HCT116 (cell line): Measurements from ENCODE around the gene CDRT15L2. TPM values are rescaled to one million over a fixed set of nuclear protein-coding genes. Genes with fewer than 3 reads are reported as not detected.
"Not testable (repeated sequence)": the region's sequence is repeated elsewhere in the genome, so short reads cannot be mapped to it uniquely, and the experiment has no call there.

Source experiments
- ATAC-seq: fragments of 200-7000 bp; cut with Tn5 transposase; 2 replicates; pipeline ENCODE4 v1.9.1; 2020; ENCODE audit warnings: mild to moderate bottlenecking, moderate library complexity
- Bru-seq: library from RNA; stranded (reverse); fragments of 400-500 nt; gene quantifications from one replicate; lab custom pipeline; 2021; lab: Mats Ljungman, UMichigan
- BruChase-seq, 2 experiments: library from RNA; stranded (reverse); fragments of 400-500 nt; gene quantifications; one replicate each; lab custom pipeline; 2021; lab: Mats Ljungman, UMichigan
- BruUV-seq: library from RNA; stranded (reverse); fragments of 400-500 nt; replicated peaks from 2 replicates; lab custom pipeline; 2021; lab: Mats Ljungman, UMichigan
- CTCF ChIA-PET: fragments of 300-600 bp; sonication (Branson Sonifier 250); formaldehyde crosslinking; loops from one replicate; lab custom pipeline; 2021; ENCODE audit warnings: antibody characterized with exemption; lab: Charles Lee
- POLR2A ChIA-PET: fragments of 300-600, 350-600 bp; sonication (Branson Sonifier 250); formaldehyde crosslinking; loops from one replicate; lab custom pipeline; 2021; ENCODE audit warnings: antibody characterized with exemption; lab: Charles Lee
- RAD21 ChIA-PET, 2 experiments: fragments of 300-600 bp; sonication (Branson Sonifier 250); formaldehyde crosslinking; loops; one replicate each; lab custom pipeline; 2023; ENCODE audit warnings: low total read pairs in 2 of 2; ENCODE audit not compliant: uncharacterized antibody in 2 of 2, unreplicated experiment in 2 of 2, low non-redundant PET in 1 of 2; lab: Charles Lee
- DNase-seq: peaks from one replicate; pipeline ENCODE4 v3.0.0-alpha.2; 2010; ENCODE audit warnings: low read depth, low spot score
- H2AFZ ChIP-seq: fragments of 200-600 bp; shearing (Covaris generic), sonication (generic); 2 replicates; pipeline ENCODE4 v1.6.1; 2017; ENCODE audit warnings: low read depth, mixed run types, mixed read lengths, antibody characterized with exemption, low read length; ENCODE audit not compliant: poor library complexity, severe bottlenecking
- H3K27ac ChIP-seq: 2 replicates; pipeline ENCODE4 v1.5.1; 2012; ENCODE audit warnings: low read depth, low read length
- H3K27me3 ChIP-seq: fragments of 200-600 bp; sonication (generic); 2 replicates; pipeline ENCODE4 v1.6.1; 2016; ENCODE audit warnings: mixed run types, low read length, mixed read lengths; ENCODE audit not compliant: insufficient read depth
- H3K36me3 ChIP-seq, 2 experiments: fragments of 200-500 bp in 1 of 2; fragments of 200-600 bp in 1 of 2; sonication (Bioruptor generic) in 1 of 2; sonication (generic) in 1 of 2; 2 replicates each; pipeline versions ENCODE4 v1.5.1 to v1.6.1; 2014 to 2016; ENCODE audit warnings: low read length in 2 of 2, inconsistent platforms in 1 of 2, mixed read lengths in 1 of 2, mixed run types in 1 of 2; ENCODE audit not compliant: insufficient read depth in 2 of 2, control insufficient read depth in 1 of 2
- H3K4me1 ChIP-seq, 2 experiments: fragments of 200-600 bp in 1 of 2; sonication (generic) in 1 of 2; 2 replicates each; pipeline versions ENCODE4 v1.5.1 to v1.6.1; 2012 to 2017; ENCODE audit warnings: low read length in 2 of 2, inconsistent platforms in 1 of 2, mild to moderate bottlenecking in 1 of 2, mixed read lengths in 1 of 2, mixed run types in 1 of 2, moderate library complexity in 1 of 2; ENCODE audit not compliant: insufficient read depth in 2 of 2, control insufficient read depth in 1 of 2
- H3K4me2 ChIP-seq: fragments of 200-600 bp; sonication (generic); 2 replicates; pipeline ENCODE4 v1.6.1; 2017; ENCODE audit warnings: mixed run types, low read length, mixed read lengths
- H3K4me3 ChIP-seq, 2 experiments: fragments of 200-600 bp in 1 of 2; sonication (generic) in 1 of 2; replicated peaks in 1 of 2; 2 replicates each; pipeline ENCODE4 v1.5.1; 2011 to 2016; ENCODE audit warnings: low read length in 2 of 2, control low read depth in 1 of 2, low read depth in 1 of 2, mild to moderate bottlenecking in 1 of 2, mixed read lengths in 1 of 2, mixed run types in 1 of 2
- H3K79me2 ChIP-seq: fragments of 200-600 bp; sonication (generic); 2 replicates; pipeline ENCODE4 v1.6.1; 2017; ENCODE audit warnings: mild to moderate bottlenecking, mixed run types, low read length, moderate library complexity, mixed read lengths; ENCODE audit not compliant: insufficient read depth
- H3K9ac ChIP-seq: fragments of 200-600 bp; sonication (generic); 2 replicates; pipeline ENCODE4 v1.6.1; 2016; ENCODE audit warnings: low read length, mixed read lengths
- H3K9me2 ChIP-seq: fragments of 200-600 bp; sonication (generic), shearing (Covaris generic); 2 replicates; pipeline ENCODE4 v1.6.1; 2017; ENCODE audit warnings: mixed run types, mild to moderate bottlenecking, moderate library complexity; ENCODE audit not compliant: insufficient read depth
- H3K9me3 ChIP-seq, 2 experiments: fragments of 200-500 bp in 1 of 2; fragments of 200-600 bp in 1 of 2; sonication (Bioruptor generic) in 1 of 2; sonication (generic) in 1 of 2; 2 replicates each; pipeline ENCODE4 v1.6.1; 2014 to 2017; ENCODE audit warnings: low read length in 2 of 2, mixed read lengths in 2 of 2, inconsistent platforms in 1 of 2, low read depth in 1 of 2, mild to moderate bottlenecking in 1 of 2, mixed run types in 1 of 2, moderate library complexity in 1 of 2; ENCODE audit not compliant: control insufficient read depth in 1 of 2, insufficient read depth in 1 of 2
- H4K20me1 ChIP-seq: fragments of 200-600 bp; sonication (generic), shearing (Covaris generic); 2 replicates; pipeline ENCODE4 v1.6.1; 2017; ENCODE audit warnings: mixed run types, mild to moderate bottlenecking, moderate library complexity; ENCODE audit not compliant: insufficient read depth
- intact Hi-C: fragments of 100-400 bp; cut with micrococcal nuclease; formaldehyde crosslinking; loops from 2 replicates; pipeline ENCODE4 v1.10.0; 2022
- long read RNA-seq: library from polyadenylated mRNA; unstranded; transcript quantifications from one replicate; pipeline ENCODE4 v2.0.0, GENCODE V29; 2021; ENCODE audit not compliant: unreplicated experiment
- polyA plus RNA-seq: library from polyadenylated mRNA; unstranded; fragments of >200 nt; gene quantifications from 2 replicates; pipeline ENCODE4 v1.2.1, GENCODE V29; 2012; ENCODE audit warnings: missing spikeins
- total RNA-seq: library from RNA; stranded (reverse); gene quantifications from one replicate; pipeline ENCODE4 v1.2.1, GENCODE V29; 2021; ENCODE audit not compliant: unreplicated experiment

Gene CDRT15L2
- total RNA-seq (not detected), Bru-seq, nascent RNA (not detected), BruChase-seq, experiment 1, labeled RNA remaining after a 6-hour chase (not detected), BruChase-seq, experiment 2, labeled RNA remaining after a 2-hour chase (not detected)
- polyA plus RNA-seq: not detected in 2 replicates
- long read RNA-seq: 0 reads

- CTCF ChIA-PET, H2AFZ ChIP-seq, POLR2A ChIA-PET, H3K27me3 ChIP-seq, H3K4me2 ChIP-seq, DNase-seq, H3K4me1 ChIP-seq, H3K9ac ChIP-seq, RAD21 ChIA-PET, BruUV-seq, intact Hi-C loops, H3K36me3 ChIP-seq, H3K79me2 ChIP-seq, H3K4me3 ChIP-seq, ATAC-seq, H3K9me2 ChIP-seq, H4K20me1 ChIP-seq, H3K27ac ChIP-seq, H3K9me3 ChIP-seq: not testable (repeated sequence)
These were observed at the start of gene CDRT15L2 for GRCh38 chr17:20579424-20579823. Gene CDRT15L2 (plus strand): TSS chr17:20579724. CDS start chr17:20579744, 20 bp downstream.

DNA sequence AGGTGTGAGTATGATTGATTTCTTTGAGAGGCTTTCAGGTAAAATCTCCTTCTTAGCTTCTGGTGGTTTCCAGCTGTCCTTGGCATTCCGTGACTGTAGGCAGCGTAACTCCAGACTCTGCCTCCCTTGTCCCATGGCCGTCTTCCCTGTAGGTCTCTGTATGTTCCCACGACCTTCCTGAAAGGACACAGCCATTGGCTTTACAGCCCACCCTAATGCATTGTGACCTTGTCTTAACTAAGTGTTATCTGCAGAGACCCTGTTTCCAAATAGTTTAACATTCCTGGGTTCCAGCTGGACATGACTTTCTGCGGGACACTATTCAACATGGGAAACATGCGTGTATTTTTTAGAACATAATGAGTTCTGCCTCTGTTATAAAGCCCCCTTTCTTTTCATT, 49.4 kb upstream of the CDRT15L2 start:
- CTCF ChIA-PET, RAD21 ChIA-PET, POLR2A ChIA-PET, H3K27me3 ChIP-seq, H3K27ac ChIP-seq, H2AFZ ChIP-seq, H3K9me2 ChIP-seq, H3K9me3 ChIP-seq, H3K9ac ChIP-seq, intact Hi-C loops, H3K4me3 ChIP-seq, H3K79me2 ChIP-seq, H3K4me1 ChIP-seq, H3K36me3 ChIP-seq, BruUV-seq, DNase-seq, H3K4me2 ChIP-seq, H4K20me1 ChIP-seq, ATAC-seq: not testable (repeated sequence)

DNA sequence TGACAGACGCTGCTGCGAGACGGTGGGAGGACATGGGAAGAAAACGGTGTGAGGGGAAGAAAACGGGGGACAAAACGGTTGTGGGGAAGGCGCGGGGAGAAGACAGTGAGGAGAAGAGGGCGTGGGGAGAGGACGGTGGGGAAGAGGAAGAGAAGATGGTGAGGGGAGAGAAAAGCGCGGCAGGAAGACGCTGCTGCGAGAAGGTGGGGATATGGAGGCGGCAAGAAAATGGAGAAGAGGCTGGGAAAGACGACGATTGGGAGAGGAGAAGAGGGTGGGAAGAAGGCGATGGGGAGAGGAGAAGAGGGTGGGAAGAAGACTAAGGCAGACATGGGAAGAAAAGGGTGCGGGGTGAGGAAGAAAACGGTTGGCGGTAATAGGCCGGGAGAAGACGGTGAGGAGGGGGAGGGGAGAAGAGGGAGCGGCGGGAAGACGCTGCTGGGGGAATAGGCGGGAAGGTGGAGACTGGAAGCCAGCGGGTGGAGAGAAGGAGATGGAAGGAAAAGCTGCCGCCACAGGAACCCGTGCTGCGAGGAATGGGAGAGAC, 46.9 kb upstream of the CDRT15L2 start:
- RAD21 ChIA-PET, H3K9me2 ChIP-seq, BruUV-seq, H3K4me2 ChIP-seq, CTCF ChIA-PET, H3K4me1 ChIP-seq, H3K9me3 ChIP-seq, DNase-seq, H3K27ac ChIP-seq, H3K9ac ChIP-seq, POLR2A ChIA-PET, H3K27me3 ChIP-seq, H4K20me1 ChIP-seq, H3K79me2 ChIP-seq, H3K36me3 ChIP-seq, intact Hi-C loops, ATAC-seq, H2AFZ ChIP-seq, H3K4me3 ChIP-seq: not testable (repeated sequence)

- ATAC-seq, H3K9me2 ChIP-seq, H3K9me3 ChIP-seq, H4K20me1 ChIP-seq, H3K4me2 ChIP-seq, H3K36me3 ChIP-seq, H3K79me2 ChIP-seq, intact Hi-C loops, CTCF ChIA-PET, H3K27ac ChIP-seq, H3K27me3 ChIP-seq, RAD21 ChIA-PET, H3K4me3 ChIP-seq, H2AFZ ChIP-seq, H3K4me1 ChIP-seq, POLR2A ChIA-PET, H3K9ac ChIP-seq, DNase-seq, BruUV-seq: not testable (repeated sequence)
These were observed 46.3 kb upstream of the CDRT15L2 start for GRCh38 chr17:20533206-20533605.
